SH-SY5Y (cell line): ENCODE data around the gene UBL5.

Source experiments
- GATA2 ChIP-seq: IDR thresholded peaks from 2 replicates; pipeline ENCODE4 v1.6.1; 2011; ENCODE audit warnings: mild to moderate bottlenecking, low read depth, low read length
- GATA3 ChIP-seq: IDR thresholded peaks from 2 replicates; pipeline ENCODE4 v1.6.1; 2011; ENCODE audit warnings: low read depth, mild to moderate bottlenecking, low read length, moderate library complexity

DNA sequence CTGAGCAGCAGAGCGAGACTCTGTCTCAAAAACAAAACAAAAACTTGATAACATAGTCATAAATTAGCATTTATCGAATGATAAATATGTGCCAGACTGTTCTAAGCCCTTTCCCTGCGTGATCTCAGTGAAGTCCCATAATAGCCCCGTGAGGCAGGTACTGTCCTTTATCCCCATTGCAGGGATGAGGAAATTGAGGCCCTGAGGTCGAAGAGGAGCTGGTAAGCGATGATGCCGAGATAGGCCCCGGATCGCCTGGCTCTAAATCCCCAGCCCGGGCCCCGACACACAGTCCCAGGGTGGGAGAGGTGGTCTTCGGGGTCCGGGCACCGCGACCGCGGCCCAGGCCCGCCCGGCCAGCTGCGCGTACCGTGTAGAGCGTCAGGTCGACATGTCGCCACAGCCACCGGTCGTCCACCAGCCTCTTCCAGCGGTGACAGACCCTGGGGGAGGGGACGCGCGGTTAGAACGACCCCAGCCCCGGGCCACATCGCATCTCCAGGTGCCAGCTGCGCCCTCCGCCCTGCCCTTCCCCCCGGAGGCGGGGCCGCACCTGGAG, 9.5 kb upstream of the UBL5 start:
- TF ChIP-seq GATA3 (no peak), GATA2 (no peak)
